Measurements from ENCODE around the gene KIF24. TPM values are rescaled to one million over a fixed set of nuclear protein-coding genes. Genes with fewer than 3 reads are reported as not detected.
A peak's percentile ranks its signal among the peaks of the same experiment; 100 is the strongest.
"Not testable (repeated sequence)": the region's sequence is repeated elsewhere in the genome, so short reads cannot be mapped to it uniquely, and the experiment has no call there.

The KIF24 gene
- total RNA-seq, 1 donor from 2014 or later: 2.6 TPM

DNA sequence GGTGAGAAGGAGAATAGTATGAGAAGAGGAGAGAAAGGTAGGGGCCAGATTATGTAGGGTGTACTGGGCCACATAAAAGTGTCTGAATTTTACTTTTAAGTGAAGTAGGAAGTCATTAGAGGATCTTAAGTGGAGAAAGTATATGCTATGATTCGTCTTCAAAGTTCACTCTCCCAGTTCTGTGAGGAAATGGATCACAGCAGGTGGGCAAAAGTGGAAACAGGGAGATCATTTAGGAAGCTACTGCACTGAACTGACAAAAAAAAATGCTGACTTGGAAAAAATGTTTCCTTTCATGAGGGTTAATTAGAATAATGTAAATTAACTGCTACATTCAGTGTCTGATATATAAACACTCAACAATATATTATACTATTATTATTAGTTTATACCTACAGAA lies 2.4 kb downstream of the KIF24 start:
- no peak for DNase-seq (ENCODE audit: low spot score)

DNA sequence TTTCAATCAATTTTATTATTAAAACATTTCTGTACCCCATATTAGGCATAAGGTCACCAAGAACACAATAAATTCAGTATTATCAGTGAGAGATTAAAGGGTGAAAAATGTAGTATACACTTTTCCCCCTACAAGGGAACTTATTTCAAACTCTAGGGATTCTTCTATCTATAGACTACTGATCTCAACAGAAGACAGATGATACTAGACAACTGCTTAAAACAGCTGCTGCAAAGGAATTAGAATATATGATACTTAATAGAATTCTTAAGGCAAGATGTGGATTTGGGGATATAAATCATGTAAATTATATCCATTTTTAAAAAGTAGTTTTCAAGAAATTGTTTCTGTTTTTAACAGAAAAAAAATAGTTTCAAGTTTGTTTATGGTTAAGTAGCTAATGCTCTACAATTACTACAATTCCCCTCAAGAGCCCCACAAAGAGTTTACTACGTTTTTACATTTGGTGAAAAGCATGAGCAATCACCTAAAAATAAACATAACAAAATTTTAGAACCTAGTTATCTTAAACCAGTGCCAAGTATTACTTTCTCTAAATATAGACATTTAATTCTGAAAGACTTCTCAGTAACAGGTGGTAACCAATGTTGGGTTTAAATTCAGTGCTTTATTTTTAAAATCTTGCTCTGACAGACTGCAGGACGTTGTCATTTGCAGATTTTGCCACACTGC lies 6.0 kb downstream of the KIF24 start:
- no peak for DNase-seq (ENCODE audit: low spot score)

DNA sequence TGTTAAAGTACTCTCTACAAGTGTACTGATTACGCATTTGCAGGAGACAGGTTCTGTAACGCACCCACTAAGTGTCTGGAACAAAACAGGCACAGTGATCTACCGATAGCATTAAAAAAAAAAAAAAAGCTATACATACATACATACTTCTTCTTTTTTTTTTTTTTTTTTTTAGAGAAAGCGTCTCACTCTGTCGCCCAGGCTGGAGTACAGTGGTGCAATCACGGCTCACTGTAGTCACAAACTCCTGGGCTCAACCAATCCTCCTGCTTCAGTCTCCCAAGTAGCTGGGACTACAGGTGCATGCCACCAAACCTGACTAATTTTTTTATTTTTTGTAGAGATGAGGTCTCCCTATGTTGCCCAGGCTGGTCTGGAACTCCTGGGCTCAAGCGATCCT lies 7.6 kb downstream of the KIF24 start:
- no peak for DNase-seq (ENCODE audit: low spot score)

DNA sequence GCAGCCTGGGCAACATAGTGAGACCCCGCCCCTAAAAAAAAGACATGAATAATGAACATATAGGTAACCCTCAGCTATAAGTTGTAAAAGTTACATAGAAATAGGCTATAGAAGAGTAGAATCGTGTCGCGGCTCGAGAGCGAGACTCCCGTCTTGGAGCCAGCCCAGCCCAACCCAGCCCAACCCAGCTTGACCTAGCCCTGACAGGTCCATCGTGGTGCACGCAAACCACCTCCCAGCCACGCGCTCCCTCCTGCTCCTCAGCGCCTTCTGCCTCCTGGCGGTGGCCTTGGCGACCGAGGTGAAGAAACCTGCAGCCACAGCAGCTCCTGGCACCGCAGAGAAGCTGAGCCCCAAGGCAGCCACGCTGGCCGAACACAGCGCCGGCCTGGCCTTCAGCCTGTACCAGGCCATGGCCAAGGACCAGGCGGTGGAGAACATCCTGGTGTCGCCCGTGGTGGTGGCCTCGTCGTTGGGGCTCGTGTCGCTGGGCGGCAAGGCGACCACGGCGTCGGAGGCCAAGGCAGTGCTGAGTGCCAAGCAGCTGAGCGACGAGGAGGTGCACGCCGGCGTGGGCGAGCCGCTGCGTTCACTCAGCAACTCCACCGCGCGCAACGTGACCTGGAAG lies 10.8 kb downstream of the KIF24 start:
- no peak for DNase-seq (ENCODE audit: low spot score)

DNA sequence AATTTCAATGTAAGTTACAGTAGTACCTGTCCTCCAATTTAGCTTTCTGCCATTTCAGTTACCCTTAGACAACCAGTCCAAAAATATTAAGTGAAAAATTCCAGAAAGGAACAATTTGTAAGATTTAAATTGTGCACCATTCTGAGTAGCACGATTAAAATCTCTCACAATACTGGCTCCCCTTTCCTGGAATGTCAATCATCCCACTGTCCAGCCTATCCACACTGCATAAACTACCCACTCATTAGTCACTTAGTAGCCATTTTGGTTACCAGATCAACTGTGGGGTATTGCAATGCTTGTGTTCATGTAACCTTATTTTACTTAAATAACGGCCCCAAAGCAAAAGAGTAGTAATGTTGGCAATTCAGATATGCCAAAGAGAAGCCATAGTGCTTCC lies 11.6 kb downstream of the KIF24 start:
- no peak for DNase-seq (ENCODE audit: low spot score)

DNA sequence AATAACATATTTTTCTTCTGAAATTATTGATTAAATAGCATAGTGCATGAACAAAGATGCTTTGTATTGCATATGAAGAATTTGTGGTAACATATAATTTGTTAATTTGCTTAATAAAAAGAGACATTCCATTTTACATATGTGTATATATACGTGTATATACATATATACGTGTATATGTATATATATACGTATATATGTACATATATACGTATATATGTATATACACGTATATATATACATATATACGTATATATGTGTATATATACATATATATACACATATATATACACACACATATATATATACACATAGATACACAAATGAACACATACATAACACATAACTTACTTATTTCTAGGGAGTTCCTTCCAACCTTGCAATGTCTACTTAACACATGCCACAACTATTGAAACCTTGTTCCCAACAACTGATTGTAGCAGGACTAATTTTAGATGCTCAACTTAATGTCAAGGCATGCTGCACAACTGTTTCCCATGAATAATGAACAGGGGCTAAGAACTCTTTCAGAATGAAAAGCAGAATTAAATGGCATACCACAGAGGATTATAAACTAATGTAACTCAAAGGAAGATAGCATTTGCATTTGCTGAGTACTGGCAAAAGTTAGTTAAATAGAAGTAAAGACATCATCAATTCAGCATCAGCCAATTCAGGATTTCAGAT lies 17.4 kb downstream of the KIF24 start:
- no peak for DNase-seq (ENCODE audit: low spot score)

DNA sequence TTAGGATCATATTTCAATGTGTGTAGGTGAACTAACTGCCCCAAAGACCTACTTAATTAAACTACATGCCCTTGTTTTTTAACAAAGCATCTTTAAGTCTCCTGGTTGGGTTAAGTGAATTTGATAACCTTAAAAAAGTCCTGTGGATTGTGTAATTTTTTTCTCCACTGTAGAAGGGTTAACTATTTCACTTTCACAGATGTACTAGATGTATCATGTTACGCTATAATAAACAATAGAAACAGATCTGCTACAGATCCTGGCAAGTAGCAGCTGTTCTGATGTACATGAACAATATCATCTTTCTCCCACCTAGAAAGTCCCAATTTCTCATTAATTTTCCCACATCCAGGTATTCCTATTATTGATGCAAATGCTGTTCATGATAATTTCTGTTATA lies 18.9 kb downstream of the KIF24 start:
- no peak for DNase-seq (ENCODE audit: low spot score)

DNA sequence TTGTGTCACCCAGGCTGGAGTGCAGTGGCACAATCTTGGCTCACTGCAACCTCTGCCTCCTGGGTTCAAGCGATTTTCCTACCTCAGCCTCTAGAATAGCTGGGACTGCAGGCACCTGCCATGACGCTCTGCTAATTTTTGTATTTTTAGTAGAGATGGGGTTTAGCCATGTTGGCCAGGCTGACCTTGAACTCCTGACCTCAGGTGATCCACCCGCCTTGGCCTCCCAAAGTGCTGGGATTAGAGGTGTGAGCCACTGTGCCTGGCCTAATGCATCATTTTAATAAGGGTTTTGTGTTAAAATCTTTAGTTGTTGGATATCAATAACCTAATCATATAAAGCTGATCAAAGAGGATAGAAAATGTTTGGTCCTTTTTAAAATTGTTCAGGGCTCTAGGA lies 20.8 kb downstream of the KIF24 start:
- DNase-seq (ENCODE audit: low spot score): not testable (repeated sequence)

DNA sequence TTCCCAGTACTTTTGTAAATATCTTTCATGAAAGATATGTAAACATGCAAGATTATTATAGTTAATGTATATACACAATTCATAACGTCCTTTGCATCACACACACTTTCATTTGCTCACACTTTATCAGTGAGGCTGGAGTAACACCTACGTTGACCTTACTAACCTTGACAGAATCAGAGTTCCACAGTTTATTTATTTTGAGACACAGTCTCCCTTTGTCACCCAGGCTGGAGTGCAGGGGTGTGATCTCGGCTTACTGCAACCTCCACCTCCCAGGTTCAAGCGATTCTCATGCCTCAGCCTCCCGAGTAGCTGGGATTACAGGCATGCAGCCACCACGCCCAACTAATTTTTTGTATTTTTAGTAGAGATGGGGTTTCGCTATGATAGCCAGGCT lies 28.0 kb downstream of the KIF24 start:
- not testable (repeated sequence) for DNase-seq (ENCODE audit: low spot score)

DNA sequence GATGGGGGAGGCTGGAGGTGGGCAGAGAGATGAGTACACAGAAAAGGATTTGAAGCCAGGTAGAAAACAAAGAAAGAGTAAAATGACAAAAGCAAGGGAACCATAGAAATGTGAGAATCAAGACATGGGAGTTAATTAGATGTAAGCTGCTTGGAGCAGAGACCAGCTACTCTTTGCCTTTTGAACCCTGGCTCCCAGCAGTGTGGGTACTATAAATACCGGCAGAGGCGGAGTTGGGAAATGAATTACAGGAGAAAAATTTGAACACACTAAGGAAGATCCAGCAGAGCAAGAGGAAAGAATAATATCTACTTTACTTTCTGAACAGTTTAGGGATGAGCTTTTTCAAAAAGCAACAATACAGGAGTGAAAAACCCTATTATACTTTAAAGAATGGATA lies 36.5 kb downstream of the KIF24 start:
- no peak for DNase-seq (ENCODE audit: low spot score)

DNA sequence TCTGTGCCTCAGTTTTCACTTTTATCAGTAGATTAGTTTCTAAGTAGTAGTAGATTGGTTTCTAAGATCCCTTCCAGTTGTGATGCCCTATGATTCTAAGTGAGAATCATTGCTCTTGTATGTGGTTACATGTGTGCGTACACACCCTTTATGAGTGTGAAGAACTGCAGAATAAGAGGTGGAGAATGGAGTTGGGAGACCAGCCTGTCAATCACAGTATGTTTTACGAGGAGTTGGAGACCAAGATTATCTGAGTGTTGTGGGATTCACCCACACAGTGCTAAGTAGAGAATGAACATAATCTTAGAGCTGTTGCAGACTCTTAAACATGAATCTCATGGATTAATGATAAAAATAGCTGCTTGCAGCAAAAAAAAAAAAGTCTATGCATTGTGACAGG lies 37.6 kb downstream of the KIF24 start:
- no peak for DNase-seq (ENCODE audit: low spot score)

DNA sequence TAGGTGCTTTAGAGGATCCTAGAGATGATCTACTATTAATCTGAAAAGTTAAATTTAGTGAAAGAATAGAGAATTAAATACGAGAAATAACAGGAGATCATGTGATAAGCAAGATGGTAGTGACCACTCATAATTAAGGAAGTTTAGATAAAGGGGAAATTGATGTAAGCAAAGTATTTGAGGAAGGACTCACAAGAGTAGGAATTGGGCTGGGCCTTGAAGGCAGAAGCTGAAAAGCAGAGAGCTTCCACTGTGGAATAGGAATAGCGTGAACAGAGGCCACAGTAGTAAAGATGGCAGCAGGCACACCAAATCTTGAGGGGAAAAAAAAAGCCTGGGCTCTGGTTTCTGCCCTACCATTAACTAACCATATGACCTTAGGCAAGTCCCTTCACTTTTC lies 38.0 kb downstream of the KIF24 start:
- peak; percentile 3 for DNase-seq (ENCODE audit: low spot score)

DNA sequence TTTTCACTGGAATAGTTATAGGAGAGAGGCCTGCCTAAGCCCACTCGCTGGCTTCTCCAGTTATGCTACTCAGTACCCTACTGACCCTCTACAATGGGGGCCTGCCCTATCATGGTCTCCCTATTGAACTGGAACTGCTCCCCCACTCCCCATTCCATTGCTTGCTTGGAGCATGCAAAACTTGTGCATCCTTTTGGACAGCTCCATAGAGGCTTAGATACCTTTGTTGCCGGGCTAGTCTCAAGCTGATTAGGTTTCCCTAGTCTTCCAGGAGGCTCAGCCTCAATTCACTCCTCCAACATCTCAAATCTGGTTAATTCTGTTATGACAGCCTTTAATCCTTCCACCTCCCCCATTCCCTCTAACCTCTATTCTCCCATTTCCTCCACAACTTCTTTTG lies 39.9 kb downstream of the KIF24 start:
- DNase-seq (ENCODE audit: low spot score): no peak

DNA sequence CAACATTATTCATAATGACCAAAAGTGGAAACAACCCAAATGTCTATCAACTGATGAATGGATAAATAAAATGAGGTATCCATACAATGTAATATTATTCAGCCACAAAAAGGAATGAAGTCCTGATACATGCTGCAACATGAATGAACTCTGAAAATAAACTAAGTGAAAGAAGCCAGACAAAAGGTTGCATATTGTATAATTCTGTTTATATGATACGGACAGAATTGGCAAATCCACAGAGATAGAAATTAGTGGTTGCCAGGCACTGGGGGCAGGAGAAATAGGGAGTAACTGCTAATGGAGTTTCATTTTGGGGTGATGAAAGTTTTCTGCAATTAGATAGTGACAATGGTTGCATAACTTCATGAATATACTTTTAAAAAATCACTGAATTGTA lies 47.0 kb downstream of the KIF24 start:
- DNase-seq (ENCODE audit: low spot score): no peak

DNA sequence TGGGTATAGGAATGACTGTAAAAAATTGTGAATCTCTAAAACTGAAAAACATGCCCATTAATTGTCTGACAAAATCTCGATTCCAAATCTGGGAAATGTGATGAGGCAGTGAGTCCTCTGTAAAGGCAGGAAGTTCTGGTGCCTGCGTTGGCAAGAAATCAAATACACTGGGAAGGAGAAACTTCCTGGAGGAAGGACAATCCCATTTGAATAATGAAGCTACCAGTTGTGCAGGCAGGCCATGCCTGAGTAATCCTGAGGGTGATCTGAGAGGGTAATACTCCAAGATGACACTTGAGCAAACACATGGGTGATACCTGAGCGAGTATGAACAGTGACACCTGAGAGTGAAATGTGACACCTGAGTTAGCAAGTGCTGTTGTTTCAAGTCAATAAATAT lies 49.7 kb downstream of the KIF24 start:
- no peak for DNase-seq (ENCODE audit: low spot score)

Other genes with a start within 250 kb of the KIF24 start
- 31.8 TPM for gene DCAF12, start 202.6 kb downstream of the KIF24 start, total RNA-seq (ENCODE audit: insufficient read depth, low replicate concordance)
- gene UBAP1, start 150.2 kb downstream of the KIF24 start, total RNA-seq (ENCODE audit: insufficient read depth, low replicate concordance): 44.1 TPM
- gene NUDT2, start 301 bp upstream of the KIF24 start, total RNA-seq (ENCODE audit: insufficient read depth, low replicate concordance): 22.6 TPM
- gene MYORG, start 47.6 kb upstream of the KIF24 start, total RNA-seq (ENCODE audit: insufficient read depth, low replicate concordance): 4.6 TPM
- 6.3 TPM for gene FAM219A, start 129.3 kb upstream of the KIF24 start, total RNA-seq (ENCODE audit: insufficient read depth, low replicate concordance)
- not detected for gene DNAI1, start 129.5 kb upstream of the KIF24 start, total RNA-seq (ENCODE audit: insufficient read depth, low replicate concordance)
- gene ENHO, start 193.7 kb upstream of the KIF24 start, total RNA-seq (ENCODE audit: insufficient read depth, low replicate concordance): not detected